Hematopoietic multipotent progenitor cell treated with erythropoietin and hydrocortisone succinate and interleukin-3 and kit ligand, for 6 days (in vitro differentiated cells): ENCODE data around the gene ZNF536.
"Not testable (repeated sequence)": the region's sequence is repeated elsewhere in the genome, so short reads cannot be mapped to it uniquely, and the experiment has no call there.

Experiments
- DNase-seq: peaks from one replicate; pipeline ENCODE4 v3.0.0-alpha.2; 2015

The ZNF536 gene

GRCh38 chr19:30448386-30449077 is 76.3 kb downstream of the ZNF536 start:
- no peak for DNase-seq

GRCh38 chr19:30449078-30449590 is 77.0 kb downstream of the ZNF536 start:
- no peak for DNase-seq

GRCh38 chr19:30449673-30450072 is 77.5 kb downstream of the ZNF536 start:
- DNase-seq, result no peak

- peak; percentile 10 for DNase-seq
Observed at GRCh38 chr19:30450100-30450499, 77.9 kb downstream of the ZNF536 start.

GRCh38 chr19:30450835-30451321 is 78.7 kb downstream of the ZNF536 start:
- DNase-seq, result no peak

- no peak for DNase-seq
Observed at GRCh38 chr19:30452931-30453330, 80.7 kb downstream of the ZNF536 start.

- no peak for DNase-seq
Observed at GRCh38 chr19:30453743-30454142, 81.6 kb downstream of the ZNF536 start.

GRCh38 chr19:30455881-30456280 is 83.7 kb downstream of the ZNF536 start:
- DNase-seq, result no peak

- no peak for DNase-seq
Observed at GRCh38 chr19:30457484-30457883, 85.3 kb downstream of the ZNF536 start.

GRCh38 chr19:30459859-30460258 is 87.7 kb downstream of the ZNF536 start:
- no peak for DNase-seq

- no peak for DNase-seq
Observed at GRCh38 chr19:30464162-30464561, 92.0 kb downstream of the ZNF536 start.

GRCh38 chr19:30466598-30466997 is 94.4 kb downstream of the ZNF536 start:
- not testable (repeated sequence) for DNase-seq

GRCh38 chr19:30467239-30467638 is 95.1 kb downstream of the ZNF536 start:
- DNase-seq, result no peak

- no peak for DNase-seq
Observed at GRCh38 chr19:30469774-30470173, 97.6 kb downstream of the ZNF536 start.

GRCh38 chr19:30471441-30471840 is 99.3 kb downstream of the ZNF536 start:
- no peak for DNase-seq

- DNase-seq, result no peak
Observed at GRCh38 chr19:30473334-30473867, 101.2 kb downstream of the ZNF536 start.

- DNase-seq, result no peak
Observed at GRCh38 chr19:30476997-30477396, 104.8 kb downstream of the ZNF536 start.

- DNase-seq, result no peak
Observed at GRCh38 chr19:30479231-30479630, 107.0 kb downstream of the ZNF536 start.

GRCh38 chr19:30480097-30480496 is 107.9 kb downstream of the ZNF536 start:
- DNase-seq, result no peak

- DNase-seq, result no peak
Observed at GRCh38 chr19:30481063-30481462, 108.9 kb downstream of the ZNF536 start.

GRCh38 chr19:30481823-30482222 is 109.6 kb downstream of the ZNF536 start:
- DNase-seq, result no peak

- DNase-seq, result no peak
Observed at GRCh38 chr19:30482956-30483355, 110.8 kb downstream of the ZNF536 start.

GRCh38 chr19:30486250-30486649 is 114.1 kb downstream of the ZNF536 start:
- not testable (repeated sequence) for DNase-seq

GRCh38 chr19:30487178-30487577 is 115.0 kb downstream of the ZNF536 start:
- no peak for DNase-seq

GRCh38 chr19:30488191-30488590 is 116.0 kb downstream of the ZNF536 start:
- no peak for DNase-seq
